GM12865 (cell line): ENCODE data around the gene KDM3B.

ENCODE experiments used
- DNase-seq: peaks from one replicate; pipeline ENCODE4 v3.0.0; 2010; ENCODE audit warnings: low read depth
- H3K4me3 ChIP-seq: 2 replicates; pipeline ENCODE4 v1.5.1; 2011; ENCODE audit warnings: mild to moderate bottlenecking, low read depth, low read length, control low read depth
- CTCF ChIP-seq: IDR thresholded peaks from 2 replicates; pipeline ENCODE4 v1.5.1; 2011; ENCODE audit warnings: low read length, control low read depth, low read depth, inconsistent platforms; ENCODE audit not compliant: insufficient read depth; ENCODE audit errors: missing control alignments

Gene KDM3B

GRCh38 chr5:138435943-138436342, 83.5 kb downstream of the KDM3B start:
- H3K4me3 ChIP-seq = no peak overlapping the region

GRCh38 chr5:138438003-138438723, 85.7 kb downstream of the KDM3B start:
- no peak for DNase-seq

More at GRCh38 chr5:138435943-138436342, 83.5 kb downstream of the KDM3B start:
- TF ChIP-seq CTCF = no peak
- no peak for DNase-seq

GRCh38 chr5:138438724-138439476, 86.4 kb downstream of the KDM3B start, which contains the start of gene REEP2:
Gene REEP2 (plus strand): TSS chr5:138439057. CDS start chr5:138439209, 152 bp downstream.
- no peak for TF ChIP-seq CTCF
- peak within 1 kb of the TSS; percentile 58 for H3K4me3 ChIP-seq
- peak; percentile 68 for DNase-seq

More at GRCh38 chr5:138438003-138438723, 85.7 kb downstream of the KDM3B start:
- peak overlapping the region; percentile 43 for H3K4me3 ChIP-seq
- no peak for TF ChIP-seq CTCF

GRCh38 chr5:138439477-138440158, 87.1 kb downstream of the KDM3B start:
- no peak for DNase-seq
- TF ChIP-seq CTCF = no peak
- peak overlapping the region; percentile 58 for H3K4me3 ChIP-seq

- TF ChIP-seq CTCF = no peak
- H3K4me3 ChIP-seq = no peak overlapping the region
Observed at GRCh38 chr5:138440159-138441073, 87.9 kb downstream of the KDM3B start.

GRCh38 chr5:138441221-138441620, 88.7 kb downstream of the KDM3B start:
- no peak overlapping the region for H3K4me3 ChIP-seq
- TF ChIP-seq CTCF = no peak
- DNase-seq = no peak

More at GRCh38 chr5:138440159-138441073, 87.9 kb downstream of the KDM3B start:
- no peak for DNase-seq
